GM21723 (cell line): ENCODE results near the gene USP5.
A peak's percentile ranks its signal among the peaks of the same experiment; 100 is the strongest.

Experiments used
- ATAC-seq: cut with Tn5 transposase; IDR thresholded peaks from one replicate; pipeline ENCODE4 v1.9.1; 2021; ENCODE audit warnings: mild to moderate bottlenecking, moderate library complexity; ENCODE audit not compliant: unreplicated experiment

The USP5 gene, protein sequence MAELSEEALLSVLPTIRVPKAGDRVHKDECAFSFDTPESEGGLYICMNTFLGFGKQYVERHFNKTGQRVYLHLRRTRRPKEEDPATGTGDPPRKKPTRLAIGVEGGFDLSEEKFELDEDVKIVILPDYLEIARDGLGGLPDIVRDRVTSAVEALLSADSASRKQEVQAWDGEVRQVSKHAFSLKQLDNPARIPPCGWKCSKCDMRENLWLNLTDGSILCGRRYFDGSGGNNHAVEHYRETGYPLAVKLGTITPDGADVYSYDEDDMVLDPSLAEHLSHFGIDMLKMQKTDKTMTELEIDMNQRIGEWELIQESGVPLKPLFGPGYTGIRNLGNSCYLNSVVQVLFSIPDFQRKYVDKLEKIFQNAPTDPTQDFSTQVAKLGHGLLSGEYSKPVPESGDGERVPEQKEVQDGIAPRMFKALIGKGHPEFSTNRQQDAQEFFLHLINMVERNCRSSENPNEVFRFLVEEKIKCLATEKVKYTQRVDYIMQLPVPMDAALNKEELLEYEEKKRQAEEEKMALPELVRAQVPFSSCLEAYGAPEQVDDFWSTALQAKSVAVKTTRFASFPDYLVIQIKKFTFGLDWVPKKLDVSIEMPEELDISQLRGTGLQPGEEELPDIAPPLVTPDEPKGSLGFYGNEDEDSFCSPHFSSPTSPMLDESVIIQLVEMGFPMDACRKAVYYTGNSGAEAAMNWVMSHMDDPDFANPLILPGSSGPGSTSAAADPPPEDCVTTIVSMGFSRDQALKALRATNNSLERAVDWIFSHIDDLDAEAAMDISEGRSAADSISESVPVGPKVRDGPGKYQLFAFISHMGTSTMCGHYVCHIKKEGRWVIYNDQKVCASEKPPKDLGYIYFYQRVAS

DNA sequence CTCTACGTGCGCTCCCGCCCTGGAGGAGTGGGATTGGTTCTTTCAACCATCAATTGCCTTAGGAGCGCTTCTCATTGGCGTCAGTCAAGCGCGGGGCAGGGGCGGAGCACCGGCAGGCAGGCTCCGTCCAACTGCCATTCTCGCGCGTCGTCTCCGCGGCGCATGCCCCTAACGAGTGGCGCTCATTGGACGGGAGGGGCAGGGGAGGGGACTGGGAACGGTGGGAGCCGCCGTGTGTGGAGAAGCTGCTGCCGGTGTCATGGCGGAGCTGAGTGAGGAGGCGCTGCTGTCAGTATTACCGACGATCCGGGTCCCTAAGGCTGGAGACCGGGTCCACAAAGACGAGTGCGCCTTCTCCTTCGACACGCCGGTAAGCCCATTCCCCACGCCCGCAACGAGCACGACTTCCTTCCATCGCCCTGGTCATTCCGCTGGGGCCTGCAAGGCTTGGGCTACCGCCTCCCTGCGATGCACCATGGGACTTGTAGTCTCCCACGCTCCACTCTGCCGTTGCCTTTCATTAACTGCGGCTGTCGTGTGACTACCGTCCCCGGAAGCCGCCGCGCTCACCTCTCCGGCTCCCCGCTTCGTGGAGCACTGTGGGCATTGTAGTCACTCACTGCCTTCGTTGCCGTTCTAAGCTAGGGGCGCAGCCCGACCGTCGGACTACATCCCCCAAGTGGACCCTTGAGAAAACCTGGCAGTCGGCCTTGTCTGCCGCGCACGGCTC is at the start of gene USP5:
TSS of gene USP5 (plus strand) at position 230 of the 730 bp plus-strand sequence. CDS start at position 260, 30 bp downstream.
- ATAC-seq: peak; percentile 80

DNA sequence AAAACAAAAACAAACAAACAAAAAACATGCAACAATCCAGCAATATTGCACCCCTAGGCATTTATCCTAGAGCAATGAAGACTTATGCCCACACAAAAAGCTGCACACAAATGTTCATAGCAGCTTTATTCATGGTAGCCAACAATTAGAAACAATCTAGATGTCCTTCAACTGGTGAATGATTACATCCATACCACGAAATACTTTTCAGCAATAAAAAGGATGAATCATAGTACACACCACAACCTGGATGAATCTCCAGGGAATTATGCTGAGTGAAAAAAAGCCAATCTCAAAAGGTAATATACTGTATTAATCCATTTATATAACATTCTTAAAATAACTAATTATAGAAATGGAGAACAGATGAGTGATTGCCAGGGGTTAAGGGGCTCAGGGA is 44.8 kb upstream of the USP5 start:
- no peak for ATAC-seq

DNA sequence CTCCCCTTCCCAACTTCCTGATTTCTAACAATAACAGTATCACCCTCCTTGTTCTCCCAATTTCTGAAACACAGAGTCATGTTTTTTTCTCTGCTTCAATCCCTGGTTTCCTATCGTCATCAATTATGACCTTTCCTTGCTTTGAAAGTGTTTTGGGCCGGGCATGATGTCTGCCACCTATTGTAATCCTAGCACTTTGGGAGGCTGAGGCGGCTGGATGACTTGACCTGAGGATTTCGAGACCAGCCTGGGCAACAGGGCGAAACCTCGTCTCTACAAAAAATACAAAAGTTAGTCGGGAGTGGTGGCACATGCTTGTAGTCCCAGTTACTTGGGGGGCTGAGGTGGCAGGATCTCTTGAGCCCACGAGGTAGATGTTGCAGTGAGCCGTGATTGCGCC is 42.9 kb upstream of the USP5 start:
- ATAC-seq: no peak

DNA sequence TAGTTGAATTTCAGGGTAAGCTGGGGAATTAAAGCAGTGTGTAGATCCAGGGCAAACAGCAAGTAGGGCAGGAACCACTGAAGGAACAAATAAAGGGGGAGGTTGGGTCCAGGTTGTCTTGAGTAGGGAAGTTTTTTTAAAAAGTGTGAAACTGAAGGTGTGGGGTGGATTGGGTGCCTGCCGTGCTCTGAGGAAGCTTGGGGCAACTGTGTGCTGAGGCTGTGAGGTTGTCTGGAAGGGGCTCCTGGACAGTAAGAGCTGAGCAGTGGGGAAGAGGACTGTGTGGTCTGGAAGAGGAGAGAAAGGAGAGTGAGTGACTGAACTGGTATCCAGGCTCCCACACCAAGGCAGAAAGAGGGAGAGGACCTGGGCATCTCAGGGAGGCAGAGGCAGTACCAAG is 41.2 kb upstream of the USP5 start:
- ATAC-seq: no peak

DNA sequence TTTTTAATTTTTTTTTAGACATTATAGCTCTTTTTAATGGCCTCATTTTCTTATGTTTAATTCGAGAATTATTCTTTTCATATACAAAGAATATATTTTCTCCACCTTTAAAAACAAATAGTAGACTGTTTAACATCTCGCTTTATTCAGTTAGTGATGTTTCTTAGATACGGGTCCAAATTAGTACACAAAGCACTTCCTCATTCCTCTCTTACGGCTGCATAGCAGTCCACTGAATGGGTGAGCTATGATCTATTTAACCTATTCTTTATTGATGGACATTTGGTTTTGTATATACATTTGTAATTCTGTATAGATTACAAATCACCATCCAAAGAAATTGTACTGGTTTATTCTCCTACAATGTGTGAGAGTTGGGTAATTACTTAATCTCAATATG is 38.6 kb upstream of the USP5 start:
- ATAC-seq: no peak

DNA sequence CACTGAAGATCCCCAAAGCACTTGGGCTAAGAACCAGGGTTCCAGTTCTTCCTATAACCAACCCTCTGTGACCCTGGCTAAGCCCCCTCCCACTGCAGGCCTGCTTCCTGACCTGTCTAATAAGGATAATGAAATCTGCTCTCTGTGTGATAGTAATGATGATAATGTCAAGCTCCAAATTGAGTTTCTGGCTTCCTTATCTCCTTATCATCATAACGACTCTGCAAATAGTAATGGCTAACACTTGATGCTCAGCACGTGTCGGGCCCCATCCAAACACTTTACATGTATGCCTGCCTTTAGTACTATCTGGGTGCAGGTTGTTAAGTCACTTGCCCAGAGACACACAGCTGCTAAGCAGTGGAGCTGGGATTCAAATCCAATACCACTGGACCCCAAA is 35.4 kb upstream of the USP5 start:
- ATAC-seq: no peak

DNA sequence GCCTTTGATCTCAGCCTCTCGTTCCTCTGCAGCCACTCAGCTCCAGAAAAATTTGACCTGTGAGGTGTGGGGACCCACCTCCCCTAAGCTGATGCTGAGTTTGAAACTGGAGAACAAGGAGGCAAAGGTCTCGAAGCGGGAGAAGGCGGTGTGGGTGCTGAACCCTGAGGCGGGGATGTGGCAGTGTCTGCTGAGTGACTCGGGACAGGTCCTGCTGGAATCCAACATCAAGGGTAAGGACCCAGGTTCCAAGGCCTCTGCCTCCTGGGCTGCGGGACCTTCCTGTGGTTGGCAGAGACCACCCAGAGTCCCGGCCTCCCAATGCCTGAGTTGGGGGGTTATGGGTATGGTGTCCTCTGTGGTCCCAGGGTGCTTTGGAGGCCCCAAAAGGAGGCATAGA is 34.9 kb upstream of the USP5 start:
- no peak for ATAC-seq

DNA sequence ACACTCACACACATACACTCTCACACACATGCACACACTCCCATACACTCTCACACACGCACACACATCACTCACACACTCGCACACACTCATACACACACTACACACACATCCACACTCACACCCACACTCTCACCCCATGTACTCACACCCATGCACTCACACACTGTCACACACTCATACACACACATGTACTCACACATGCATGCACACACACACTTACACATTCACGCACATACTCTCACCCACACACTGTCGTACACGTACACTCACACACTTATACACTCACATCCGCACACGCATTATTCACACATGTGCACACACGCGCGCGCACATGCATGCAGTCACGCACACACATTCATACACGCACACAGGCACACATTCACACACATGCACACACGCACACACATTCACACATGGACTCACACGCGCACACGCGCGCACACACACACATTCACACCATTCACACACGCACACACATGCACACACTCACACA is 34.2 kb upstream of the USP5 start:
- ATAC-seq: no peak

DNA sequence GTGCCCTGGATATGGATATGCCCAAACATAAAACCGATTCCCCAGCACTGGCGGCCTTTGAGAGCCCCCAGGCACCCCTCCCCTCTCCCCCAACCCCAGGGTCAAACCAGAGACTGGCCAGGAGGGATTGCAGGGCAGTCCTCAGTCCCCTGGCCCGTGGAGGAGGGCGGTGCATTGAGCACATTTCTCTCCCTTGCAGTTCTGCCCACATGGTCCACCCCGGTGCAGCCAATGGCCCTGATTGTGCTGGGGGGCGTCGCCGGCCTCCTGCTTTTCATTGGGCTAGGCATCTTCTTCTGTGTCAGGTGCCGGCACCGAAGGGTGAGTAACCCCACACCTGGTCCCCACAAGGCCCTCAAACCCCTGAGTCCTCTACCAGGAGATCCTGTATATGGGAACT is 33.7 kb upstream of the USP5 start:
- ATAC-seq: no peak

DNA sequence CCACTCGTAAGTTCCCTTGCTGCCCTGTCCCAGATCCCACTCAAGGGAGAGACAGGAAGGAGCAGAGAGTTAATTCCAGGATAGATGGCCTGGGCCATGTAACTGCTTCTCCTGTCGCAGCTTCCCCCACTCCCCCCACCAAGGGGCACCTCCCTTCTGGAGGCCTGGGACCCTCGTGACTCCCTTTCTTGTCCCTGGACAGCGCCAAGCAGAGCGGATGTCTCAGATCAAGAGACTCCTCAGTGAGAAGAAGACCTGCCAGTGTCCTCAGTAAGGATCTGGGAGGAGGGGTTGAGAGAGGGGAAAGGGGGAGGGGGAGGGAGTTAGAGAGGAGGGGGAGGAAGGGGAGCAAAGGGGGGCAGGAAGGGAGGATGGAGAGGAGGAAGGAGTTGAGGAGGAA is 33.3 kb upstream of the USP5 start:
- ATAC-seq: no peak

DNA sequence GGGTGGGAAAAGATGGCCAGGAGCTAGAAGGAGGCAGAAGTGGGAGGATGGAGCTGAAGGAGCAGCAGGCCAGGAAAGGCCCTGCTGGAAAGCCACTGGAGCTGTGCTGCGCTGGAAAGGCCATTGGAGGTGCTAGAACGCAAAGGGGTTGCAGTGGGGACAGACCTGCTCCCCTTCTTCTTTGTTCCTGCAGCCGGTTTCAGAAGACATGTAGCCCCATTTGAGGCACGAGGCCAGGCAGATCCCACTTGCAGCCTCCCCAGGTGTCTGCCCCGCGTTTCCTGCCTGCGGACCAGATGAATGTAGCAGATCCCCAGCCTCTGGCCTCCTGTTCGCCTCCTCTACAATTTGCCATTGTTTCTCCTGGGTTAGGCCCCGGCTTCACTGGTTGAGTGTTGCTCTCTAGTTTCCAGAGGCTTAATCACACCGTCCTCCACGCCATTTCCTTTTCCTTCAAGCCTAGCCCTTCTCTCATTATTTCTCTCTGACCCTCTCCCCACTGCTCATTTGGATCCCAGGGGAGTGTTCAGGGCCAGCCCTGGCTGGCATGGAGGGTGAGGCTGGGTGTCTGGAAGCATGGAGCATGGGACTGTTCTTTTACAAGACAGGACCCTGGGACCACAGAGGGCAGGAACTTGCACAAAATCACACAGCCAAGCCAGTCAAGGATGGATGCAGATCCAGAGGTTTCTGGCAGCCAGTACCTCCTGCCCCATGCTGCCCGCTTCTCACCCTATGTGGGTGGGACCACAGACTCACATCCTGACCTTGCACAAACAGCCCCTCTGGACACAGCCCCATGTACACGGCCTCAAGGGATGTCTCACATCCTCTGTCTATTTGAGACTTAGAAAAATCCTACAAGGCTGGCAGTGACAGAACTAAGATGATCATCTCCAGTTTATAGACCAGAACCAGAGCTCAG is 32.6 kb upstream of the USP5 start:
- ATAC-seq: no peak

DNA sequence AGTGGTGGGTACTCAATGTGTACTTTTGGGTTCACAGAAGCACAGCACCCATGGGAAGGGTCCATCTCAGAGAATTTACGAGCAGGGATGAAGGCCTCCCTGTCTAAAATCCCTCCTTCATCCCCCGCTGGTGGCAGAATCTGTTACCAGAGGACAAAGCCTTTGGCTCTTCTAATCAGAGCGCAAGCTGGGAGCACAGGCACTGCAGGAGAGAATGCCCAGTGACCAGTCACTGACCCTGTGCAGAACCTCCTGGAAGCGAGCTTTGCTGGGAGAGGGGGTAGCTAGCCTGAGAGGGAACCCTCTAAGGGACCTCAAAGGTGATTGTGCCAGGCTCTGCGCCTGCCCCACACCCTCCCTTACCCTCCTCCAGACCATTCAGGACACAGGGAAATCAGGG is 31.8 kb upstream of the USP5 start:
- no peak for ATAC-seq

DNA sequence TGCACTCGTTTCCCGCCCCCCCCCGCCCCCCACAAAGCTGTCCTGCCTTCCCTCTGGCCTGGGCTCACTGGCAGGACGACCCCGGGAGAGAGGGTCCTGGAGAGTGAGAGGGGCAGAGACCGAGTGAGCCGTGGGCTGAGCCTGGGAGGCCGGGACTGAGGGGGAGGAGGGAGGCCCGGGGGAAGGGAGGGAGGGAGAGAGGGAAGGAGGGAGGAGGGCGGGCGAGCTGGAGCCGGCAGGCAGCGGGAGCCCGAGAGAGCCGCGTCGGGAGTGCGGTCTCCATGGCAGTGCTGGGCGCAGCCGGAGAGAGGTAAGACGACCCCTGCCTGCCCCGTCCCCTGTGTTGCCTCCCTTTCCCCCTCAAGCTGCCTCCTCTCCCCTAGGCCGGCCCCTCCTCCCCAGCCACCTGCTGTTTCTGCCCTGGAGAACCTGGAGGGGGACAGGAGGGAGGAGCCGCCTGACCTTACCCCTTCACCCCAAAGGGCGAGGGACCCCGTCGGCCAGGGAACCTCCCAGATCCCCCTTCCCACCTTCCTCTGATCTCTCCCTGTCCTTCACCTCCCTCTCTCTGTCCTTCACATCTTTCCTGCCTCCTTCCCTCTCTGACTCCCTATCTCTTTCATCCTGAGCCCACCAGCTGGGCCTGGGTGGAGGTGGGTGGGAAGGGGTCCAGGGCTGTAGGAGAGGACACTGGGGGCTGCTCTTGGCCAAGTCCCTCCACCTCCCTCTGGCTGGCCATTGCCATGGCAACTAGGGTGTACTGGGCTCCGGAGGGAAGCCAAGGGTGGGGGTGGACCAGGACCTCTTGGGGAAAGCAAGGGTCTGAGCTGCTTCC is 30.1 kb upstream of the USP5 start, which contains the start of gene GPR162:
TSS of gene GPR162 (plus strand) at position 231 of the 835 bp plus-strand sequence. CDS start 2,078 bp downstream, outside the sequence.
- no peak for ATAC-seq

DNA sequence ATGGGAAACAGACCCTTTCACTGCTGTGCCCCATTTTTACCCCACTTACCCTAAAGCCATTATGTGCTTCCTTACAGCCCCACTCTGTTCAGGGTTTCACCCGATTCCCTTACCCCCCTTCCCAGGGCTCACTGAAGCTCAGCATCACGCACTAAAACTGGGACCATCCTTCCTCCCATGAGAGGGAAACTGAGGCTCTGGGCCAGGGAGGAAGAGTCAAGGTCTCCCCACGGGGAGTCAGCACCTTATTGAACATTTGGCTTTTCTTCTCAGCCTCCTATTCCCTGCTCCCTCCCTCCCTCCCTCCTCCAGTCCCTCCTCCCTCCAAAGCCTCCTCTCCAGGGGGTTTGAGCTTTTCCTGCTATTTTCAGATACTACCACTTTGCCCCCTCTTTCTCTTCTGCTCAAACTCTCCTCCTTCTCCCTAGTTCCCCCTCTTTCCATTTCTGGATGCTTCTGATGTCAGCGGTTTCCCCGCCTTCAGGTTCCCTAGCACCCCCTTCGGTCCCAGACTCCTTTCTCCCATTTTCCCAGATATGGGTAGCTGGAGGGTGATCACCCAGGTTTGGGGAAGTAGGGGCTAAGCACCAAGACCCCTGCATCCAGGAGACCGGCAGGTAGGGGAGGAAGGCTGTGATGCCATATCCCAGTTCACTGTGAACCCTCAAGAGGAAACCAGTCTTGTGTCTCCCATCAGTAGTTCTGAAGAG is 29.4 kb upstream of the USP5 start:
- ATAC-seq: no peak

DNA sequence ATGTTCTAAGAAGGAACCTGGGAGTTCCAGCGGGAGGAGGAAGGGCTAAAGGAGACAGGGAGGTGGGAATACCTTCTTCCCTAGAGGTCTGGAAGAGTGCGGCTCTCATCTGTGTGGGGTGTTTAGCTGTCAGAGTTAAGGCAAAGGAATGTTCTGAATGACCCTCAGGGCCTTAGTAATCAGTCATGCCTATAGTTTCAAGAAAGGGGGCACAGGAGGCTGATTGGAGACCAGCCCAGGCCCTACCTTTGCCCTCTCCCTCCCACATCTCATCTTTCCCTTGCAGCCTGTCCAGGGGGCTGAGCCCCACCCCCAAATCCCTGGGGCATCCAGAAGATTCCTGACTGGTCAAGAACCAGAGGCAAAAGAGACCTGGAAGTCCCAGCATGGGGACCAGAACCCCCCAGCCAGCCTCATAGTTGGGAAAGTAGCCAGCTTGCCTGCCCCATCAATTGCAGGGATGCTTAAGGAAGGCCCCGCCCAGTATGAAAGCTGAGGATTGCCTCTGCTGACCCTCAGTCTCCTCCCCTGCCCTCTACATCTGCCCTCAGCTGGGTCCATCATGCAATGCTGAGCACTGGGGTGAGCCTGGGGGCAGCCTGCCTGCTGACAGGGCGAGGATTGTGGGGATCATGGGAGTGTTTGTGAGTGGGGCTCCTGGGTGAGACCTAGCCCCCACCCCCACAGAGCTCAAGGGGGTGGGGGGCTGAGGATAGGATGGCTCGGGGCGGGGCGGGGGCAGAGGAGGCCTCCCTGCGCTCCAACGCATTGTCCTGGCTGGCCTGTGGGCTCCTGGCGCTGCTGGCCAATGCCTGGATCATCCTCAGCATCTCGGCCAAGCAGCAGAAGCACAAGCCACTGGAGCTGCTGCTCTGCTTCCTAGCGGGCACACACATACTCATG is 28.5 kb upstream of the USP5 start:
- ATAC-seq: no peak

DNA sequence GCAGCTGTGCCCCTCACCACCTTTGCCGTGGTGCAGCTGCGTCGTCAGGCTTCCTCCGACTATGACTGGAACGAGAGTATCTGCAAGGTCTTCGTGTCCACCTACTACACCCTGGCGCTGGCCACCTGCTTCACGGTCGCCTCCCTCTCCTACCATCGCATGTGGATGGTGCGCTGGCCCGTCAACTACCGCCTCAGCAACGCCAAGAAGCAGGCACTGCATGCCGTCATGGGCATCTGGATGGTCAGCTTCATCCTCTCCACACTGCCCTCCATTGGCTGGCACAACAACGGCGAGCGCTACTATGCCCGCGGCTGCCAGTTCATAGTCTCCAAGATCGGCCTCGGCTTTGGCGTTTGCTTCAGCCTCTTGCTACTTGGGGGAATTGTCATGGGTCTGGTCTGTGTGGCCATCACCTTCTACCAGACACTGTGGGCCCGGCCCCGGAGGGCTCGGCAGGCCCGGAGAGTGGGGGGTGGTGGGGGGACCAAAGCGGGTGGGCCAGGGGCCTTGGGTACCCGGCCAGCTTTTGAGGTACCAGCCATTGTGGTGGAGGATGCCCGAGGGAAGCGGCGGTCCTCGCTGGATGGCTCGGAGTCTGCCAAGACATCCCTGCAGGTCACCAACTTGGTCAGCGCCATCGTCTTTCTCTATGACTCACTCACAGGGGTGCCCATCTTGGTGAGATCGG is 27.7 kb upstream of the USP5 start:
- ATAC-seq: no peak

DNA sequence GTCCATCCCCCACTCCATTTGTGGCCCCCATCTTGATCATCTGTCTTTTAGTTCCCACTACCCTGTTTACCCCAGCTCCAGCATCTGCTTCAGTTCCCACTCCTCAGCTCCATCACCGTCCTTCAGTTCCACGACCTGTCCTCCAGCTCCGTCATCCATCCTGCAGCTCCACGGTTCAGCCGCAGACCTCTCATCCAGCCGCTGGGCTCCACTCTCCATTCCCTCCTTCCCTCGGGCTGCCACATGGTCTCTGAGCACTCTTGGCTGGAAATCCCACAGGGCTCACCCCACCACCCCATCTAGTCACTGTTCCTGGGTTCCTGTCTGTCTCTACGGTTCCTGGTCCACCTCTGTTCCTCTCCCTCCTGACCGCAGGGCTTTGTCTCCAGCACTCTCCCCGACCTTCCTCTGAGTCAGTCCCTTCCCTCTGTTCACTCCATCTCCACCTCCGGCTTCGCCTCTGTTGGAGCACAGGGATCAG is 27.0 kb upstream of the USP5 start:
- no peak for ATAC-seq
